K562 (cell line): ENCODE measurements around the gene C16orf95. TPM values are rescaled to one million over a fixed set of nuclear protein-coding genes. Genes with fewer than 3 reads are reported as not detected.

Experiments
- ARID2 ChIP-seq: fragments of 450-650 bp; IDR thresholded peaks from 2 replicates; pipeline ENCODE4 v1.6.1; 2017; ENCODE audit warnings: antibody characterized with exemption, mild to moderate bottlenecking
- ATF3 ChIP-seq, 2 experiments: fragments of 450-650 bp in 1 of 2; sonication (generic) in 1 of 2; formaldehyde crosslinking in 1 of 2; IDR thresholded peaks in 1 of 2; conservative IDR thresholded peaks in 1 of 2; 2 replicates each; pipeline versions ENCODE4 v1.6.1 to v1.8.1; 2016 to 2023; ENCODE audit warnings: mild to moderate bottlenecking in 2 of 2, moderate library complexity in 2 of 2, inconsistent platforms in 1 of 2, missing genetic modification reagents in 1 of 2
- BCLAF1 ChIP-seq, 2 experiments: fragments of 450-650 bp in 1 of 2; IDR thresholded peaks; 2 replicates each; pipeline ENCODE4 v1.6.1; 2011 to 2017; ENCODE audit warnings: low read depth in 2 of 2, antibody characterized with exemption in 1 of 2, borderline replicate concordance in 1 of 2, low read length in 1 of 2, mild to moderate bottlenecking in 1 of 2, mixed read lengths in 1 of 2; ENCODE audit not compliant: control insufficient read depth in 1 of 2
- BDP1 ChIP-seq: IDR thresholded peaks from 3 replicates; pipeline ENCODE4 v1.6.1; 2011; ENCODE audit not compliant: insufficient read length, insufficient read depth
- ESRRA ChIP-seq: fragments of 450-650 bp; IDR thresholded peaks from 2 replicates; pipeline ENCODE4 v1.6.1; 2014; ENCODE audit warnings: low read depth, mild to moderate bottlenecking, moderate library complexity, borderline replicate concordance
- HDAC2 ChIP-seq: fragments of 450-650 bp; IDR thresholded peaks from 2 replicates; pipeline ENCODE4 v1.6.1; 2016; ENCODE audit warnings: mild to moderate bottlenecking
- KLF10 ChIP-seq: fragments of 250-450 bp; sonication (Bioruptor Pico); IDR thresholded peaks from 2 replicates; pipeline ENCODE4 v1.6.1; 2021; ENCODE audit warnings: matching md5 sums
- L3MBTL2 ChIP-seq: fragments of 450-650 bp; IDR thresholded peaks from 2 replicates; pipeline ENCODE4 v1.6.1; 2016; ENCODE audit warnings: mild to moderate bottlenecking, moderate library complexity
- MCM7 ChIP-seq, 2 experiments: fragments of 450-650 bp; IDR thresholded peaks; 2 replicates each; pipeline ENCODE4 v1.6.1; 2016 to 2018
- NCOA6 ChIP-seq: fragments of 450-650 bp; IDR thresholded peaks from 2 replicates; pipeline ENCODE4 v1.6.1; 2017; ENCODE audit warnings: mild to moderate bottlenecking
- NEUROD1 ChIP-seq: fragments of 150-350 bp; IDR thresholded peaks from 2 replicates; pipeline ENCODE4 v1.6.1; 2014; ENCODE audit warnings: borderline replicate concordance, low read length, low read depth; ENCODE audit not compliant: partially characterized antibody
- NR2C1 ChIP-seq, 2 experiments: fragments of 450-650 bp; IDR thresholded peaks; 2 replicates each; pipeline ENCODE4 v1.6.1; 2017; ENCODE audit warnings: mild to moderate bottlenecking in 2 of 2, antibody characterized with exemption in 1 of 2, inconsistent platforms in 1 of 2, missing compliant biosample characterization in 1 of 2, missing genetic modification characterization in 1 of 2
- PRMT5 ChIP-seq: sonication (generic); formaldehyde crosslinking; IDR thresholded peaks from 2 replicates; pipeline ENCODE4 v1.5.0; 2020; ENCODE audit warnings: missing genetic modification reagents
- SRSF7 ChIP-seq: fragments of 200-400 bp; formaldehyde crosslinking; optimal IDR thresholded peaks from 2 replicates; pipeline ENCODE3; 2017; ENCODE audit warnings: mild to moderate bottlenecking, low read depth, low read length
- ZFP36 ChIP-seq: fragments of 150-350 bp; IDR thresholded peaks from 2 replicates; pipeline ENCODE4 v1.6.1; 2018; ENCODE audit warnings: low read length, low read depth; ENCODE audit not compliant: partially characterized antibody
- ZNF121 ChIP-seq: sonication (generic); formaldehyde crosslinking; conservative IDR thresholded peaks from 2 replicates; pipeline ENCODE4 v1.8.0; 2022; ENCODE audit warnings: missing genetic modification reagents
- polyA plus RNA-seq, 8 experiments: library from polyadenylated mRNA; depleted of rRNA in 4 of 8; stranded (reverse) in 5 of 8; unstranded in 3 of 8; fragments of >200 nt; fragmentation: Nextera tagmentation in 2 of 8; fragmentation: Illumina TruSeq in 1 of 8; extraction: Ambion mirVana in 2 of 8; extraction: Trizol in 1 of 8; gene quantifications; 2 replicates each; pipeline versions ENCODE4 v1.2.1 to v1.2.3, GENCODE V29; 2011 to 2014; ENCODE audit warnings: inconsistent platforms in 1 of 8, missing spikeins in 1 of 8
- total RNA-seq, 7 experiments: library from RNA; depleted of rRNA in 6 of 7; stranded (reverse); fragments of >200 nt in 6 of 7; fragmentation: Illumina TruSeq in 2 of 7; extraction: Trizol in 2 of 7; gene quantifications; 2 replicates each; pipeline versions ENCODE4 v1.2.1 to v1.2.3, GENCODE V29; 2011 to 2021; ENCODE audit warnings: low replicate concordance in 1 of 7
- TF ChIP-seq, protein P1 (sequence below), 2 experiments: fragments of 450-650 bp; IDR thresholded peaks; 2 replicates each; pipeline ENCODE4 v1.6.1; 2018; ENCODE audit warnings: mild to moderate bottlenecking in 2 of 2, low read depth in 1 of 2; ENCODE audit not compliant: partially characterized antibody in 2 of 2

C16orf95 gene
- total and polyA plus RNA-seq, 9 of the 15 experiments (the other 6 are each of a cell fraction or from before 2014, with no cell fraction given), result 6.5 to 20.5 (median 9.4) TPM

DNA sequence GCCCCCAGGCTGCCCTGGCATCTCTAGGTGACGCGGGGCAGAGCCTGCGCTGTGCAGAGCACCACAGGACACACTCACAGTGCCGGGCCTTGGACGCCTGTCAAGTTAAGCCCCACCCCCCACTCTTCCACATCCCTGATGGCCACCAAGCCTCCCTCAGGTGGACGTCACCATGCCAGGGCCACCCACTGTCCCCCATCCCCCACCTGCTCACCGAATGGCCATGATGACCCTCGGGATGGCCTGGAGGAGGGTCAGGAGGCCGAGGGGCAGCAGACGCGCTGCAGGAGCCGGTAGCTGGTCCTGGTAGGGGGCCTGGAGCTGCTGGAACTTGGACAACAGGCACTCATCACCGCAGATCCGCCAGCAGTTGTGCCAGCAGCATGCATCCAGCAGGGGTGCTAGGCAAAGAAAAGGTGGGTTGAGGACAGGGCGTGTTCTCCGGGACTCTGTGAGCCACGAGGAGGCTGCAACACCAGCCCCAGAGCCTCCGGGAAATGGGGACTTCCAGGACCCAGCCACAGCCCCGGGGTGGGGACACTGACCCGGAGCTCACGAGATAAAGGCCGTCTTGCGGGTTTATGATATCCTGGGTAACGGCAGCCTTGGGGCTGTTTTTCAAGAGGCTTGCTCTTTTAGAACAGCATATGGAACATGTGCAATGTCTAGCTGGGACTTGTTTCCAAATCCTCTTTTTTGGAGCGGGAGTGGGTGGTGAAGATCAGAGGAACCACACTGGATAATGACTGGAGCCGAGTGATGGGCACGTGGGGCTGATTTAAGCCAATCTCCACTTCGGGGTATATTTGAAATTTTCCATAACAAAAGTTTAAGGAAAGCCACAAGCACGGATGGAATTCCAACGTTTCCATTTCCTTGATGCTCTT lies 11.4 kb downstream of the C16orf95 start (continued):
- no peak for TF ChIP-seq NCOA6
- TF ChIP-seq ESRRA, result no peak
- TF ChIP-seq BCLAF1 (IDR thresholded peaks at IDR 0.05; ENCODE audit: borderline replicate concordance in 1 of 2, control insufficient read depth in 1 of 2, low read depth in 2 of 2, low read length in 1 of 2), result no peak
- no peak for TF ChIP-seq ARID2
- TF ChIP-seq SRSF7, result no peak
- peak; percentile 20; the same call in 1 of the 2 replicates for TF ChIP-seq ATF3 (IDR thresholded peaks at IDR 0.05)
- TF ChIP-seq ATF3 (CRISPR knock-in tag; conservative IDR thresholded peaks at IDR 0.05), result no peak
- TF ChIP-seq NR2C1 (IDR thresholded peaks at IDR 0.05), result no peak; the same call in 1 of the 2 replicates
- no peak for TF ChIP-seq NR2C1 (tag; IDR thresholded peaks at IDR 0.05)
- no peak for TF ChIP-seq KLF10 (CRISPR knock-in tag)
- no peak for TF ChIP-seq PRMT5
- no peak for TF ChIP-seq ZFP36
- no peak for TF ChIP-seq MCM7 (IDR thresholded peaks at IDR 0.05)
- TF ChIP-seq L3MBTL2, result peak; percentile 88
- TF ChIP-seq HDAC2, result peak; percentile 64; the same call in 1 of the 2 replicates
- no peak for TF ChIP-seq BDP1
- no peak for TF ChIP-seq NEUROD1
- TF ChIP-seq ZNF121 (CRISPR knock-in tag), result no peak
- TF ChIP-seq, protein P1, sequence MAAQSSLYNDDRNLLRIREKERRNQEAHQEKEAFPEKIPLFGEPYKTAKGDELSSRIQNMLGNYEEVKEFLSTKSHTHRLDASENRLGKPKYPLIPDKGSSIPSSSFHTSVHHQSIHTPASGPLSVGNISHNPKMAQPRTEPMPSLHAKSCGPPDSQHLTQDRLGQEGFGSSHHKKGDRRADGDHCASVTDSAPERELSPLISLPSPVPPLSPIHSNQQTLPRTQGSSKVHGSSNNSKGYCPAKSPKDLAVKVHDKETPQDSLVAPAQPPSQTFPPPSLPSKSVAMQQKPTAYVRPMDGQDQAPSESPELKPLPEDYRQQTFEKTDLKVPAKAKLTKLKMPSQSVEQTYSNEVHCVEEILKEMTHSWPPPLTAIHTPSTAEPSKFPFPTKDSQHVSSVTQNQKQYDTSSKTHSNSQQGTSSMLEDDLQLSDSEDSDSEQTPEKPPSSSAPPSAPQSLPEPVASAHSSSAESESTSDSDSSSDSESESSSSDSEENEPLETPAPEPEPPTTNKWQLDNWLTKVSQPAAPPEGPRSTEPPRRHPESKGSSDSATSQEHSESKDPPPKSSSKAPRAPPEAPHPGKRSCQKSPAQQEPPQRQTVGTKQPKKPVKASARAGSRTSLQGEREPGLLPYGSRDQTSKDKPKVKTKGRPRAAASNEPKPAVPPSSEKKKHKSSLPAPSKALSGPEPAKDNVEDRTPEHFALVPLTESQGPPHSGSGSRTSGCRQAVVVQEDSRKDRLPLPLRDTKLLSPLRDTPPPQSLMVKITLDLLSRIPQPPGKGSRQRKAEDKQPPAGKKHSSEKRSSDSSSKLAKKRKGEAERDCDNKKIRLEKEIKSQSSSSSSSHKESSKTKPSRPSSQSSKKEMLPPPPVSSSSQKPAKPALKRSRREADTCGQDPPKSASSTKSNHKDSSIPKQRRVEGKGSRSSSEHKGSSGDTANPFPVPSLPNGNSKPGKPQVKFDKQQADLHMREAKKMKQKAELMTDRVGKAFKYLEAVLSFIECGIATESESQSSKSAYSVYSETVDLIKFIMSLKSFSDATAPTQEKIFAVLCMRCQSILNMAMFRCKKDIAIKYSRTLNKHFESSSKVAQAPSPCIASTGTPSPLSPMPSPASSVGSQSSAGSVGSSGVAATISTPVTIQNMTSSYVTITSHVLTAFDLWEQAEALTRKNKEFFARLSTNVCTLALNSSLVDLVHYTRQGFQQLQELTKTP (IDR thresholded peaks at IDR 0.05; ENCODE audit: low read depth in 1 of 2, partially characterized antibody in 2 of 2), result peak; percentile 15 to 77
